ENCODE data around the gene BHMT2. TPM values are rescaled to one million over a fixed set of nuclear protein-coding genes. Genes with fewer than 3 reads are reported as not detected.
A peak's percentile ranks its signal among the peaks of the same experiment; 100 is the strongest.

The BHMT2 gene
- polyA plus RNA-seq, 2 of the 4 experiments (the other 2 are of a cell fraction): not detected

GRCh38 chr5:79119486-79119885 lies 49.9 kb downstream of the BHMT2 start:
- CTCF ChIA-PET: interaction anchor here (0.6 to 1.7 kb wide), 4 partner anchors 9 to 95 kb away, joined by 3 to 8 read pairs (median 4); no protein-coding TSS in a partner anchor
- 32% methylated on average over 4 of the region's 4 CpGs for WGBS (ENCODE audit: missing lambda C conversion rate)
- POLR2A ChIA-PET: no interaction called here

GRCh38 chr5:79120221-79120620 lies 50.7 kb downstream of the BHMT2 start:
- ATAC-seq (no peak), DNase-seq (ENCODE audit: low read depth in 1 of 2, low spot score in 1 of 2) (no peak), FAIRE-seq (no peak)
- H3K9me3 ChIP-seq: no peaks in the 10 kb centered on the region
- POLR2A ChIA-PET: no interaction called here
- WGBS (ENCODE audit: missing lambda C conversion rate): 69% methylated on average over 4 of the region's 4 CpGs
- CTCF ChIA-PET: interaction anchor here (1.7 to 6.0 kb wide), 2 partner anchors 13 to 95 kb away, joined by 8 to 25 read pairs; no protein-coding TSS in a partner anchor
- TF ChIP-seq CEBPB (IDR thresholded peaks at IDR 0.05) (peak in 1 of 2 experiments; percentile 50; a peak in 2 of 4 replicates), KDM5A (IDR thresholded peaks at IDR 0.05) (no peak)
- peaks cover 17% of the 10 kb centered on the region; the same call in 2 of the 3 replicates for H3K4me1 ChIP-seq
- H3K4me3 ChIP-seq: no peak overlapping the region
- no peak overlapping the region; the same call in 2 of the 3 replicates for H3K4me2 ChIP-seq
- H3K27ac ChIP-seq: no peak overlapping the region

More at GRCh38 chr5:79119486-79119885, 49.9 kb downstream of the BHMT2 start:
- Histone ChIP-seq H3K27ac (no peak overlapping the region), H3K4me1 (peaks cover 17% of the 10 kb centered on the region; the same call in 2 of the 3 replicates), H3K9me3 (no peaks in the 10 kb centered on the region), H3K4me2 (peak overlapping the region; percentile 28; the same call in 2 of the 3 replicates), H3K4me3 (no peak overlapping the region)
- no peak for TF ChIP-seq RARB (CRISPR knock-in tag; IDR thresholded peaks at IDR 0.05)
- no peak for TF ChIP-seq MAZ (IDR thresholded peaks at IDR 0.05; ENCODE audit: borderline replicate concordance, low read depth, low read length)
- TF ChIP-seq NFE2L2 (conservative IDR thresholded peaks at IDR 0.05; ENCODE audit: low read length): no peak
- ATAC-seq: no peak
- no peak for DNase-seq (ENCODE audit: low read depth in 1 of 2, low spot score in 1 of 2)
- FAIRE-seq: no peak

GRCh38 chr5:79122973-79123372 lies 53.4 kb downstream of the BHMT2 start:
- no peak for FAIRE-seq
- ChIA-PET CTCF (interaction anchor here (1.4 to 6.0 kb wide), 2 partner anchors 10 to 98 kb away, joined by 6 to 25 read pairs; no protein-coding TSS in a partner anchor), POLR2A (no interaction called here)

More at GRCh38 chr5:79122973-79123372, 53.4 kb downstream of the BHMT2 start:
- Histone ChIP-seq H3K4me3 (no peak overlapping the region), H3K9me3 (no peaks in the 10 kb centered on the region), H3K4me1 (peaks cover 21% of the 10 kb centered on the region; the same call in 2 of the 3 replicates), H3K27ac (no peak overlapping the region), H3K4me2 (no peak overlapping the region)
- TF ChIP-seq CBX2 (IDR thresholded peaks at IDR 0.05; ENCODE audit: borderline replicate concordance, low read depth) (no peak), JUN (IDR thresholded peaks at IDR 0.05) (no peak), HMGXB4 (CRISPR knock-in tag; IDR thresholded peaks at IDR 0.05; ENCODE audit: borderline replicate concordance) (no peak), ZFP36 (IDR thresholded peaks at IDR 0.05; ENCODE audit: borderline replicate concordance, partially characterized antibody) (no peak), CTCF (IDR thresholded peaks at IDR 0.05) (no peak), PBX3 (IDR thresholded peaks at IDR 0.05) (no peak), KDM1A (IDR thresholded peaks at IDR 0.05; ENCODE audit: low read depth) (no peak), NR3C1 (IDR thresholded peaks at IDR 0.05) (no peak), FOSL2 (IDR thresholded peaks at IDR 0.05) (no peak), FOSL2 (CRISPR knock-in tag; IDR thresholded peaks at IDR 0.05) (no peak), RFX5 (IDR thresholded peaks at IDR 0.05) (no peak), HES2 (IDR thresholded peaks at IDR 0.05) (no peak), FOSB (CRISPR knock-in tag; IDR thresholded peaks at IDR 0.05) (no peak), TP53 (CRISPR knock-in tag; IDR thresholded peaks at IDR 0.05) (no peak)
- ATAC-seq: no peak
- DNase-seq (ENCODE audit: low read depth in 1 of 2, low spot score in 1 of 2): no peak
